GM12892 (cell line): ENCODE results near the gene WNT3.

ENCODE experiments used
- POLR2AphosphoS5 ChIP-seq: IDR thresholded peaks from 2 replicates; pipeline ENCODE4 v1.6.1; 2011; ENCODE audit warnings: low read depth, low read length, control low read depth
- TAF1 ChIP-seq: IDR thresholded peaks from 2 replicates; pipeline ENCODE4 v1.6.1; 2011; ENCODE audit warnings: low read depth, mild to moderate bottlenecking, control low read depth, low read length, borderline replicate concordance

- TF ChIP-seq POLR2AphosphoS5 = no peak
- no peak for TF ChIP-seq TAF1
These were observed 7.6 kb upstream of the WNT3 start for GRCh38 chr17:46826116-46826515.
